ENCODE results near the gene FOSL1. TPM values are rescaled to one million over a fixed set of nuclear protein-coding genes. Genes with fewer than 3 reads are reported as not detected.

The FOSL1 gene
- total and polyA plus RNA-seq, 2 experiments from 2014 or later, result 14.6 to 17.1 TPM

DNA sequence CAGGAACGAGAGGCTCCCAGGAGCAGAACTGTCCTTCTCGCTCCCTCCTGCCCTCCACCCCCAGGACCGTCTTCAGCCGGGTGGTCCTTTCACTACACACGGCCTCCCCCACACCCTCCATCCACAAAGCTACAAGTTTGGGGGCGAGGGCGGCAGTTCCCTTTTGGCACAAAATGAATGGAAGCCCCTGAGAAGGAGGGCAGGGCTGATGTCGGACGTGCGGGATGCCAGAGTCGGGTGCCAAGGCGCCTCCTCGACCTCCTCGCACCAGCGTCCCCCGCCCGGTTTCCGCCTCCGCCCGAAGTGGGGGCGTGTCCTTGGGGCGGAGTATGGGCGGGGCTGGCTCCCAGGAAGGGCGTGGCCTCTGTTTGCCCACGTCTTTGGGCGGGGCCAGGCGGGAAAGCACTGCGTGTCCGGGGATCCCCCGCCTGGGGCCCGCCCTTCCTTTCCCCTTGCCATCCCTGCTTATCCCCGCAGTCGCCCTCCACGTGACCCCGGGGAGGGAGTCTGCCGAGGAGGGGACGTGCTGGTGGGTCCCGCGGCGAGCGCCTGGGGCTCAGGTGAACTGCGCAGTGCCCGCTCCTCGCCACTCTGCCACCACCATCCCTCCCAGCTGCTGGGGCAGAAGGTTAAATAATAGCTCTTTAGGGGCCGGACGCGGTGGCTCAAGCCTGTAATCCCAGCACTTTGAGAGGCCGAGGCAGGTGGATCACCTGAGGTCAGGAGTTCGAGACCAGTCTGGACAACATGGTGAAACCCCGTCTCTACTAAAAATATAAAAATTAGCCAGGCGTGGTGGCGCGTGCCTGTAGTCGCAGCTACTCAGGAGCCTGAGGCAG is 26.7 kb downstream of the FOSL1 start:
- no peaks in the 10 kb centered on the region for H3F3A ChIP-seq (replicated peaks; ENCODE audit: low read depth)
- H2AFZ ChIP-seq, result peak overlapping the region; percentile 98
- peak overlapping the region; percentile 75 for H3K4me3 Mint-ChIP-seq
- peaks cover 27% of the 10 kb centered on the region for H3K27me3 ChIP-seq (ENCODE audit: insufficient read depth)
- peak overlapping the region; percentile 83 for H3K4me3 ChIP-seq
- no peaks in the 10 kb centered on the region; the same call in 2 of the 3 replicates for H3K9me3 Mint-ChIP-seq
- H3K27ac ChIP-seq (ENCODE audit: low read depth), result no peak overlapping the region
- H3K36me3 Mint-ChIP-seq (ENCODE audit: low read depth), result no peaks in the 10 kb centered on the region
- H3K27me3 Mint-ChIP-seq (ENCODE audit: insufficient read depth, low read depth, poor library complexity), result peaks cover 43% of the 10 kb centered on the region
- H3K4me1 ChIP-seq (ENCODE audit: insufficient read depth), result no peaks in the 10 kb centered on the region; the same call in 1 of the 2 replicates
- DNase-seq (ENCODE audit: low spot score), result peak; percentile 96
- no peaks in the 10 kb centered on the region for H3K36me3 ChIP-seq (ENCODE audit: insufficient read depth)
- peak overlapping the region; percentile 99 for H3K4me2 ChIP-seq
- peak; percentile 76 for ATAC-seq
- H3K27ac Mint-ChIP-seq, result no peak overlapping the region
- H3K79me2 ChIP-seq (replicated peaks; ENCODE audit: insufficient read depth), result no peaks in the 10 kb centered on the region
- H4K20me1 ChIP-seq (replicated peaks; ENCODE audit: insufficient read depth), result no peaks in the 10 kb centered on the region; the same call in 1 of the 2 replicates
- no peaks in the 10 kb centered on the region for H3K9me2 ChIP-seq (ENCODE audit: insufficient read depth)
- H3K4me1 Mint-ChIP-seq, result peaks cover 3% of the 10 kb centered on the region; the same call in 1 of the 3 replicates
- peak; percentile 70 for TF ChIP-seq CREB1 (CRISPR knock-in tag; IDR thresholded peaks at IDR 0.05; ENCODE audit: low read depth)
- no peak for TF ChIP-seq EZH2 (IDR thresholded peaks at IDR 0.05; ENCODE audit: low read depth, unreplicated experiment)
- peak; percentile 87 for TF ChIP-seq POLR2AphosphoS5 (IDR thresholded peaks at IDR 0.05; ENCODE audit: low read depth)
- TF ChIP-seq ZNF331 (CRISPR knock-in tag; IDR thresholded peaks at IDR 0.05; ENCODE audit: low read depth), result no peak

DNA sequence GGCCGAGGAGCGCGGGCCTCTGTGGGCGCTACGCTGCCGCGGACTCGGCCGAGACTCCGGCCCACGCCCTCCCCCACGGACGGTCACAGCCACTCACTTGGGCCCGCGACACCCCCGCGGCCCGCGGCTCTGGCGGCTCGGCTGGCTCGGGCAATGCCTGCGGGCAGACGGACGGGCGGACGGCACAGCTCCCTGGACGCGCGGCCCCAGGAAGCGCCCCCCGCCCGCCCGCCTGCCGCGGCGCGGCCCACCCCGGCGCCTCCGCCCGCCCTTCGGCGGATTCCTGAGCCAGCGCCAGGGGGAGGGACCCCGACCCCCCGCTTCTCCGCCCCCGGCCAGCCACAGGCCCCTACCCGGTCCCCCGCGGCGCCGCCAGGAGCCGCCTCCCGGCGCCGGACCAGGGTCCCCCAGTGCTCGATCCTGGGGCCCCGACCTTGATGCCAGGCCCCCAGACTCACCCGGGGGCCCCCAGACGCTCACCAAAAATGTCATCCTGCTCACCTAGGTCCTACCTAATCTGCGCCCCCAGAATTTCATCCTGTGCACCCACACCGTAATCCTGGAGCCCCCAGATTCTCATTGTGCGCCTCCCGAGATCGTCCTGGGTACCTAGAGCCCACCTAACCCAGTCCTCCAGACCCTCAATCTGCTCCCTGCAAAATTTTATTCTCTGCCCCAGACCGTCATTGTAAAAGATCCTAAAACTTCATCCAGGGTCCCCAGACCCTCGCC is 27.4 kb downstream of the FOSL1 start, which contains the start of gene EFEMP2:
EFEMP2 (minus strand) TSS at position 215 of the 732 bp plus-strand sequence. CDS start 446 bp downstream, outside the sequence.
- Histone ChIP-seq H3K79me2 (replicated peaks; ENCODE audit: insufficient read depth) (no peaks in the 10 kb centered on the region), H4K20me1 (replicated peaks; ENCODE audit: insufficient read depth) (no peaks in the 10 kb centered on the region; the same call in 1 of the 2 replicates), H3K4me3 (peak within 1 kb of the TSS; percentile 83), H3K4me2 (peak within 1 kb of the TSS; percentile 99), H3K27ac (ENCODE audit: low read depth) (no peak within 1 kb of the TSS), H2AFZ (peak within 1 kb of the TSS; percentile 98), H3K9me2 (ENCODE audit: insufficient read depth) (no peaks in the 10 kb centered on the region), H3K27me3 (ENCODE audit: insufficient read depth) (peaks cover 29% of the 10 kb centered on the region), H3K4me1 (ENCODE audit: insufficient read depth) (no peaks in the 10 kb centered on the region; the same call in 1 of the 2 replicates), H3K36me3 (ENCODE audit: insufficient read depth) (no peaks in the 10 kb centered on the region), H3F3A (replicated peaks; ENCODE audit: low read depth) (no peaks in the 10 kb centered on the region; the same call in 1 of the 2 replicates)
- no peak for DNase-seq (ENCODE audit: low spot score)
- Mint-ChIP-seq H3K36me3 (ENCODE audit: low read depth) (no peaks in the 10 kb centered on the region), H3K4me3 (peak within 1 kb of the TSS; percentile 75), H3K27ac (no peak within 1 kb of the TSS), H3K4me1 (peaks cover 3% of the 10 kb centered on the region; the same call in 2 of the 3 replicates), H3K9me3 (no peaks in the 10 kb centered on the region; the same call in 2 of the 3 replicates), H3K27me3 (ENCODE audit: insufficient read depth, low read depth, poor library complexity) (peaks cover 46% of the 10 kb centered on the region)
- peak; percentile 9 for ATAC-seq
- TF ChIP-seq ZNF331 (CRISPR knock-in tag; IDR thresholded peaks at IDR 0.05; ENCODE audit: low read depth), result no peak
- TF ChIP-seq EZH2 (IDR thresholded peaks at IDR 0.05; ENCODE audit: low read depth, unreplicated experiment), result peak; percentile 63

DNA sequence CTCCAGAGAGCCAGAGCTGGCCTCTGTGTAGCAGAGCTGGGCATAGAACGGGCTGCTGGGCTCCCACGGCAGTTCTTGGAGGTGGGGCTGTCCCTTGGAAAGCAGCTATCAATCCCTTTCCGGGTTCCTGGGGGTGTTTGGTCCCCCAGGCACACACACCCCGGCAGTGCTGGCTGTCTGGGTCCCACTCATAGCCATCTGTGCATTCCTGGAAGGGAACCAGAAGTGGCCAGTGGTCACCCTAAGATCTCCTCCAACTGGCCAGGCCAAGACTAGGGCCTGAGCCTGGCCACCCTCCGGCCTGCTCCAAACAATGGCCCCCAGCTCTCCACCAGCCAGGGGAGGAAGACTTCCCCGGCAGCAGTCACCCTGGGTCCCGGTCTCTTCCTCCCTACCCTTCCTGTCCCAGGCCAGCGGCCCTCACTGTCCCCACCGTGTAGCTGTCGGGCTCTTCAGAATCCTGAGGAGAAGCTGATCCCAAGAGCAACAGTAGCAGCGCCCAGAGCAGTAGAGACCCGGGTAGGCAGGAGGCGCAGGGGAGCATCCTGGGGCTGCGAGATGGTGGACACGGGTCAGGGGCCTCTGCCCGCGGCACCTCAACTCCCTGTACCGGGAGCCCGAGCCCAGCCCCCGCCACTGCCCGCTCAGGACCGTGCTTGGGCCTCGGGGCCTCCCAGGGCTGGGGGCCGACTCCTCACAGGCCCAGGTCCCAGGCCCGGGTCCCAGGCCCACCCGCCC is 28.2 kb downstream of the FOSL1 start:
- no peaks in the 10 kb centered on the region; the same call in 1 of the 2 replicates for H3K4me1 ChIP-seq (ENCODE audit: insufficient read depth)
- peaks cover 29% of the 10 kb centered on the region for H3K27me3 ChIP-seq (ENCODE audit: insufficient read depth)
- peaks cover 8% of the 10 kb centered on the region for H3K4me1 Mint-ChIP-seq
- peak overlapping the region; percentile 69 for H3K4me3 Mint-ChIP-seq
- ATAC-seq (peak; percentile 16), DNase-seq (ENCODE audit: low spot score) (peak; percentile 62)
- H3K27me3 Mint-ChIP-seq (ENCODE audit: insufficient read depth, low read depth, poor library complexity), result peaks cover 45% of the 10 kb centered on the region
- no peaks in the 10 kb centered on the region for H3K79me2 ChIP-seq (replicated peaks; ENCODE audit: insufficient read depth)
- H4K20me1 ChIP-seq (replicated peaks; ENCODE audit: insufficient read depth), result no peaks in the 10 kb centered on the region; the same call in 1 of the 2 replicates
- H3F3A ChIP-seq (replicated peaks; ENCODE audit: low read depth), result peaks cover 5% of the 10 kb centered on the region; the same call in 1 of the 2 replicates
- H3K9me2 ChIP-seq (ENCODE audit: insufficient read depth), result no peaks in the 10 kb centered on the region
- no peaks in the 10 kb centered on the region for H3K36me3 Mint-ChIP-seq (ENCODE audit: low read depth)
- peak overlapping the region; percentile 99 for H3K4me2 ChIP-seq
- H3K4me3 ChIP-seq, result peak overlapping the region; percentile 83
- H3K9me3 Mint-ChIP-seq, result no peaks in the 10 kb centered on the region; the same call in 2 of the 3 replicates
- H3K27ac Mint-ChIP-seq, result no peak overlapping the region
- H2AFZ ChIP-seq, result no peak overlapping the region
- no peaks in the 10 kb centered on the region for H3K36me3 ChIP-seq (ENCODE audit: insufficient read depth)
- TF ChIP-seq, protein P1, sequence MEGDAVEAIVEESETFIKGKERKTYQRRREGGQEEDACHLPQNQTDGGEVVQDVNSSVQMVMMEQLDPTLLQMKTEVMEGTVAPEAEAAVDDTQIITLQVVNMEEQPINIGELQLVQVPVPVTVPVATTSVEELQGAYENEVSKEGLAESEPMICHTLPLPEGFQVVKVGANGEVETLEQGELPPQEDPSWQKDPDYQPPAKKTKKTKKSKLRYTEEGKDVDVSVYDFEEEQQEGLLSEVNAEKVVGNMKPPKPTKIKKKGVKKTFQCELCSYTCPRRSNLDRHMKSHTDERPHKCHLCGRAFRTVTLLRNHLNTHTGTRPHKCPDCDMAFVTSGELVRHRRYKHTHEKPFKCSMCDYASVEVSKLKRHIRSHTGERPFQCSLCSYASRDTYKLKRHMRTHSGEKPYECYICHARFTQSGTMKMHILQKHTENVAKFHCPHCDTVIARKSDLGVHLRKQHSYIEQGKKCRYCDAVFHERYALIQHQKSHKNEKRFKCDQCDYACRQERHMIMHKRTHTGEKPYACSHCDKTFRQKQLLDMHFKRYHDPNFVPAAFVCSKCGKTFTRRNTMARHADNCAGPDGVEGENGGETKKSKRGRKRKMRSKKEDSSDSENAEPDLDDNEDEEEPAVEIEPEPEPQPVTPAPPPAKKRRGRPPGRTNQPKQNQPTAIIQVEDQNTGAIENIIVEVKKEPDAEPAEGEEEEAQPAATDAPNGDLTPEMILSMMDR (conservative IDR thresholded peaks at IDR 0.05; ENCODE audit: low read depth in 2 of 2), result peak in 1 of 2 experiments; percentile 36; a peak in 2 of 4 replicates
- TF ChIP-seq, protein P2, sequence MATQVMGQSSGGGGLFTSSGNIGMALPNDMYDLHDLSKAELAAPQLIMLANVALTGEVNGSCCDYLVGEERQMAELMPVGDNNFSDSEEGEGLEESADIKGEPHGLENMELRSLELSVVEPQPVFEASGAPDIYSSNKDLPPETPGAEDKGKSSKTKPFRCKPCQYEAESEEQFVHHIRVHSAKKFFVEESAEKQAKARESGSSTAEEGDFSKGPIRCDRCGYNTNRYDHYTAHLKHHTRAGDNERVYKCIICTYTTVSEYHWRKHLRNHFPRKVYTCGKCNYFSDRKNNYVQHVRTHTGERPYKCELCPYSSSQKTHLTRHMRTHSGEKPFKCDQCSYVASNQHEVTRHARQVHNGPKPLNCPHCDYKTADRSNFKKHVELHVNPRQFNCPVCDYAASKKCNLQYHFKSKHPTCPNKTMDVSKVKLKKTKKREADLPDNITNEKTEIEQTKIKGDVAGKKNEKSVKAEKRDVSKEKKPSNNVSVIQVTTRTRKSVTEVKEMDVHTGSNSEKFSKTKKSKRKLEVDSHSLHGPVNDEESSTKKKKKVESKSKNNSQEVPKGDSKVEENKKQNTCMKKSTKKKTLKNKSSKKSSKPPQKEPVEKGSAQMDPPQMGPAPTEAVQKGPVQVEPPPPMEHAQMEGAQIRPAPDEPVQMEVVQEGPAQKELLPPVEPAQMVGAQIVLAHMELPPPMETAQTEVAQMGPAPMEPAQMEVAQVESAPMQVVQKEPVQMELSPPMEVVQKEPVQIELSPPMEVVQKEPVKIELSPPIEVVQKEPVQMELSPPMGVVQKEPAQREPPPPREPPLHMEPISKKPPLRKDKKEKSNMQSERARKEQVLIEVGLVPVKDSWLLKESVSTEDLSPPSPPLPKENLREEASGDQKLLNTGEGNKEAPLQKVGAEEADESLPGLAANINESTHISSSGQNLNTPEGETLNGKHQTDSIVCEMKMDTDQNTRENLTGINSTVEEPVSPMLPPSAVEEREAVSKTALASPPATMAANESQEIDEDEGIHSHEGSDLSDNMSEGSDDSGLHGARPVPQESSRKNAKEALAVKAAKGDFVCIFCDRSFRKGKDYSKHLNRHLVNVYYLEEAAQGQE (IDR thresholded peaks at IDR 0.05; ENCODE audit: unreplicated experiment), result no peak
- no peak overlapping the region for H3K27ac ChIP-seq (ENCODE audit: low read depth)

Measured in GM23338 (cell line).